Thymus (tissue), 2 donors: ENCODE results near the gene HPX. TPM values are rescaled to one million over a fixed set of nuclear protein-coding genes. Genes with fewer than 3 reads are reported as not detected.

Experiments
- polyA plus RNA-seq: library from polyadenylated mRNA; stranded (reverse); fragments of 200-250 nt; gene quantifications from one replicate; pipeline ENCODE4 v1.2.3, GENCODE V29; 2013
- total RNA-seq: library from RNA; stranded (reverse); fragments of 120-200 nt; gene quantifications from one replicate; pipeline ENCODE4 v1.2.4, GENCODE V29; 2013
- donor health status: healthy.

The HPX gene
- total and polyA plus RNA-seq, 2 donors = 0.38 to 1.9 TPM

Other genes with a start within 250 kb of the HPX start
- gene OR52W1, start 241.8 kb downstream of the HPX start, total RNA-seq = not detected
- gene OR52W1, start 241.8 kb downstream of the HPX start, polyA plus RNA-seq = 0.02 TPM
- gene C11orf42, start 235.4 kb downstream of the HPX start, total RNA-seq = not detected
- gene C11orf42, start 235.4 kb downstream of the HPX start, polyA plus RNA-seq = not detected
- gene FHIP1B, start 206.4 kb downstream of the HPX start, total RNA-seq = 13.0 TPM
- gene FHIP1B, start 206.4 kb downstream of the HPX start, polyA plus RNA-seq = 68.2 TPM
- gene CNGA4, start 201.9 kb downstream of the HPX start, total RNA-seq = 0.05 TPM
- 0.27 TPM for gene CNGA4, start 201.9 kb downstream of the HPX start, polyA plus RNA-seq
- gene CCKBR, start 181.1 kb downstream of the HPX start, total RNA-seq = not detected
- 0.11 TPM for gene CCKBR, start 181.1 kb downstream of the HPX start, polyA plus RNA-seq
- gene CAVIN3, start 120.5 kb downstream of the HPX start, total RNA-seq = 7.5 TPM
- gene CAVIN3, start 120.5 kb downstream of the HPX start, polyA plus RNA-seq = 22.5 TPM
- 17.4 TPM for gene SMPD1, start 50.5 kb downstream of the HPX start, total RNA-seq
- gene SMPD1, start 50.5 kb downstream of the HPX start, polyA plus RNA-seq = 68.8 TPM
- gene APBB1, start 21.9 kb downstream of the HPX start, total RNA-seq = 47.0 TPM
- gene APBB1, start 21.9 kb downstream of the HPX start, polyA plus RNA-seq = 70.6 TPM
- 2.8 TPM for gene TRIM3, start 33.0 kb upstream of the HPX start, total RNA-seq
- 8.3 TPM for gene TRIM3, start 33.0 kb upstream of the HPX start, polyA plus RNA-seq
- 27.4 TPM for gene ARFIP2, start 40.3 kb upstream of the HPX start, total RNA-seq
- gene ARFIP2, start 40.3 kb upstream of the HPX start, polyA plus RNA-seq = 40.7 TPM
- 18.7 TPM for gene TIMM10B, start 40.5 kb upstream of the HPX start, total RNA-seq
- gene TIMM10B, start 40.5 kb upstream of the HPX start, polyA plus RNA-seq = 18.5 TPM
- gene DNHD1, start 56.3 kb upstream of the HPX start, total RNA-seq = 3.4 TPM
- 21.6 TPM for gene DNHD1, start 56.3 kb upstream of the HPX start, polyA plus RNA-seq
- gene RRP8, start 162.6 kb upstream of the HPX start, total RNA-seq = 22.0 TPM
- gene RRP8, start 162.6 kb upstream of the HPX start, polyA plus RNA-seq = 32.2 TPM
- gene ILK, start 162.8 kb upstream of the HPX start, total RNA-seq = 68.6 TPM
- gene ILK, start 162.8 kb upstream of the HPX start, polyA plus RNA-seq = 74.6 TPM
- gene TAF10, start 171.2 kb upstream of the HPX start, total RNA-seq = 160 TPM
- gene TAF10, start 171.2 kb upstream of the HPX start, polyA plus RNA-seq = 119 TPM
- 14.5 TPM for gene TPP1, start 178.4 kb upstream of the HPX start, total RNA-seq
- gene TPP1, start 178.4 kb upstream of the HPX start, polyA plus RNA-seq = 59.4 TPM
- gene DCHS1, start 214.8 kb upstream of the HPX start, total RNA-seq = 3.2 TPM
- gene DCHS1, start 214.8 kb upstream of the HPX start, polyA plus RNA-seq = 6.5 TPM
- gene MRPL17, start 242.4 kb upstream of the HPX start, total RNA-seq = 43.8 TPM
- 42.2 TPM for gene MRPL17, start 242.4 kb upstream of the HPX start, polyA plus RNA-seq